Loucy (cell line): ENCODE measurements around the gene DNAJB12.

Experiments
- H2AFZ ChIP-seq: fragments of 200-600 bp; sonication (generic); 2 replicates; pipeline ENCODE4 v1.6.0; 2016; ENCODE audit warnings: antibody characterized with exemption, mild to moderate bottlenecking, low read length, moderate library complexity
- H3F3A ChIP-seq: fragments of 200-600 bp; 2 replicates; pipeline ENCODE4 v1.6.0; 2016; ENCODE audit warnings: antibody characterized with exemption, low read depth, mild to moderate bottlenecking
- H3K27me3 ChIP-seq: fragments of 200-600 bp; sonication (generic); 2 replicates; pipeline ENCODE4 v1.6.1; 2014; ENCODE audit warnings: low read length, mild to moderate bottlenecking; ENCODE audit not compliant: insufficient read depth, poor library complexity, severe bottlenecking
- H3K36me3 ChIP-seq: fragments of 200-600 bp; sonication (generic); 2 replicates; pipeline ENCODE4 v1.6.1; 2016; ENCODE audit warnings: low read length; ENCODE audit not compliant: insufficient read depth
- H3K4me1 ChIP-seq: fragments of 200-600 bp; sonication (generic); 2 replicates; pipeline ENCODE4 v1.5.1; 2014; ENCODE audit warnings: low read length, mild to moderate bottlenecking; ENCODE audit not compliant: insufficient read depth, poor library complexity, severe bottlenecking
- H3K4me2 ChIP-seq: fragments of 200-600 bp; sonication (generic); 2 replicates; pipeline ENCODE4 v1.6.0; 2014; ENCODE audit warnings: antibody characterized with exemption, low read length, low read depth, mild to moderate bottlenecking; ENCODE audit not compliant: poor library complexity, severe bottlenecking
- H3K4me3 ChIP-seq: fragments of 200-600 bp; sonication (generic); 2 replicates; pipeline ENCODE4 v1.5.1; 2014; ENCODE audit warnings: low read length, mild to moderate bottlenecking, mixed read lengths; ENCODE audit not compliant: poor library complexity, severe bottlenecking
- H3K79me2 ChIP-seq: fragments of 200-600 bp; sonication (generic); 2 replicates; pipeline ENCODE4 v1.6.1; 2014; ENCODE audit warnings: low read length; ENCODE audit not compliant: insufficient read depth
- H3K9ac ChIP-seq: fragments of 200-600 bp; sonication (generic); 2 replicates; pipeline ENCODE4 v1.6.0; 2014; ENCODE audit warnings: mild to moderate bottlenecking, low read depth, low read length, moderate library complexity; ENCODE audit not compliant: poor library complexity, severe bottlenecking
- H3K9me2 ChIP-seq: fragments of 200-600 bp; sonication (generic); replicated peaks from 2 replicates; pipeline ENCODE4 v1.6.1; 2016; ENCODE audit warnings: low read depth, low read length, mixed read lengths
- H3K9me3 ChIP-seq: fragments of 200-600 bp; sonication (generic); 2 replicates; pipeline ENCODE4 v1.6.1; 2014; ENCODE audit warnings: mild to moderate bottlenecking, antibody characterized with exemption, low read length, low read depth; ENCODE audit not compliant: insufficient read depth
- H4K20me1 ChIP-seq: fragments of 200-600 bp; sonication (generic); 2 replicates; pipeline ENCODE4 v1.6.0; 2014; ENCODE audit warnings: antibody characterized with exemption, low read length, mild to moderate bottlenecking; ENCODE audit not compliant: insufficient read depth, poor library complexity, severe bottlenecking
- EZH2phosphoT487 ChIP-seq: fragments of 200-600 bp; IDR thresholded peaks from 2 replicates; pipeline ENCODE4 v1.6.1; 2018; ENCODE audit warnings: antibody characterized with exemption, mild to moderate bottlenecking, moderate library complexity, borderline replicate concordance
- TF ChIP-seq, protein P1 (sequence below): fragments of 200-600 bp; sonication (generic); conservative IDR thresholded peaks from 2 replicates; pipeline ENCODE4 v1.5.1; 2014; ENCODE audit warnings: mild to moderate bottlenecking, antibody characterized with exemption, low read length

DNAJB12 gene

DNA sequence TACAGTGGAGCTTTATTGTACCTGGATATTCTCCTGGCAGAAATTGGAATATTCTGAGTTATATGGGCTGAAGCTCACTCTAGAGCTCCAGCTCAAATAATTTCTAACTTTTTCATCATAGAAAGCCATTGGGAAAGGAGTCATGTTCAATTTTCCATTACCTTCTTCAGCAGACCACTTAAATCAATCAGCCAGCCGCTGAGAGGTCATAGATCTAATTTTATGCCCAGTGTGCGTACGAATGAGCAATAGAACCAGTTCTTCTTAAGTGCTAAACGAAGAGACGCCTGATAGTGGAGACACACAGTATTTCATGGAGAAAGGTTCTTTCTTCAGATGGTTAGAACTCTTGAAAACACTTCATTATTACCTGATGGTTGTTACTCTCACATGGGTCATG is 35.0 kb upstream of the DNAJB12 start:
- Histone ChIP-seq H3K9me2 (no peaks in the 10 kb centered on the region), H3K4me2 (no peak overlapping the region), H3F3A (no peaks in the 10 kb centered on the region), H3K9me3 (no peaks in the 10 kb centered on the region), H4K20me1 (no peaks in the 10 kb centered on the region), H3K27me3 (no peaks in the 10 kb centered on the region), H2AFZ (no peak overlapping the region), H3K79me2 (no peaks in the 10 kb centered on the region), H3K9ac (no peak overlapping the region), H3K4me1 (no peaks in the 10 kb centered on the region), H3K36me3 (0 out of 2 replicates have a peak, but pooled peaks cover 2% of the 10 kb centered on the region), H3K4me3 (no peak overlapping the region)
- TF ChIP-seq, protein P1, sequence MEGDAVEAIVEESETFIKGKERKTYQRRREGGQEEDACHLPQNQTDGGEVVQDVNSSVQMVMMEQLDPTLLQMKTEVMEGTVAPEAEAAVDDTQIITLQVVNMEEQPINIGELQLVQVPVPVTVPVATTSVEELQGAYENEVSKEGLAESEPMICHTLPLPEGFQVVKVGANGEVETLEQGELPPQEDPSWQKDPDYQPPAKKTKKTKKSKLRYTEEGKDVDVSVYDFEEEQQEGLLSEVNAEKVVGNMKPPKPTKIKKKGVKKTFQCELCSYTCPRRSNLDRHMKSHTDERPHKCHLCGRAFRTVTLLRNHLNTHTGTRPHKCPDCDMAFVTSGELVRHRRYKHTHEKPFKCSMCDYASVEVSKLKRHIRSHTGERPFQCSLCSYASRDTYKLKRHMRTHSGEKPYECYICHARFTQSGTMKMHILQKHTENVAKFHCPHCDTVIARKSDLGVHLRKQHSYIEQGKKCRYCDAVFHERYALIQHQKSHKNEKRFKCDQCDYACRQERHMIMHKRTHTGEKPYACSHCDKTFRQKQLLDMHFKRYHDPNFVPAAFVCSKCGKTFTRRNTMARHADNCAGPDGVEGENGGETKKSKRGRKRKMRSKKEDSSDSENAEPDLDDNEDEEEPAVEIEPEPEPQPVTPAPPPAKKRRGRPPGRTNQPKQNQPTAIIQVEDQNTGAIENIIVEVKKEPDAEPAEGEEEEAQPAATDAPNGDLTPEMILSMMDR, result no peak
- TF ChIP-seq EZH2phosphoT487, result no peak

DNA sequence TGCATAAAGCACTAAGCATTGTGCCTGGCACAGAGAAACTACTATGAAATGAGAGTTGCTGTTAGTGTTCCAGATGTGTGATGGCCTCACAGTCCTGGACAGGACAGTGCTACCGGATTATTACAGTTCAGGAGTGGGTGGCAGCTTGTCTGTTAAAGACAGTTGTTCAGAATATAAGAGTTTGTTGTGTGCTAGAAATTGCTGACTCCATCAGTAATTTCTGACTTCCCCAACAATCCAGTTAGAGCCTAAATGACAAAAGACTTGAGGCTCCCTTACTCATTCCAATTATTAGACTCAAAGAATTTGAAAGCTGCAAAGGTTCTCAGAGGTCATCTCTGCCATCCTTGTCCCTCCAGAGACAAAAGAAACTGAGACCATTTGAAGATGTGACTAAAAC is 34.3 kb upstream of the DNAJB12 start:
- TF ChIP-seq, protein P1, result no peak
- TF ChIP-seq EZH2phosphoT487, result no peak
- Histone ChIP-seq H3K36me3 (0 out of 2 replicates have a peak, but pooled peaks cover 2% of the 10 kb centered on the region), H3F3A (no peaks in the 10 kb centered on the region), H3K9me3 (no peaks in the 10 kb centered on the region), H3K79me2 (no peaks in the 10 kb centered on the region), H4K20me1 (no peaks in the 10 kb centered on the region), H3K4me1 (no peaks in the 10 kb centered on the region), H3K4me2 (no peak overlapping the region), H3K4me3 (no peak overlapping the region), H2AFZ (no peak overlapping the region), H3K27me3 (no peaks in the 10 kb centered on the region), H3K9me2 (no peaks in the 10 kb centered on the region), H3K9ac (no peak overlapping the region)

DNA sequence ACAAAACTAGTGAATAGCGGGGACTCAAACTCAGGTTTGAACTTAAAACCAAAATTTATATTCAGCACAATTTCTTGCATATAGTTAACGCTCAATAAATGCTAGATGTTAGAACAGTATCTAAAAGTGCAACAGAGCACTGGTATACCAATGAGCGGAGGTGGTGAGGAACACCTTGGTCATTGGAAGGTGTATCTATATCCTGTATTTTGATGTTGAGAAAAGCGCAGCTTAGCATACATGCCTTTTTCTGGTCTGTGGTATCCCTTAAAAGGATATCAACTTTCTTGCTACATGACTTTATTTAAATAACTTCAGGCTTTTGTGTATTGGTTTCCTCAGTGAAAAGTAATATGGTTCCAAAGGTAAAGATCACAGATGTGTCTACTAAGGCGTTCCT is 33.3 kb upstream of the DNAJB12 start:
- H3K9me3 ChIP-seq, result no peaks in the 10 kb centered on the region
- H3F3A ChIP-seq, result no peaks in the 10 kb centered on the region
- no peaks in the 10 kb centered on the region for H3K36me3 ChIP-seq
- H3K4me3 ChIP-seq, result no peak overlapping the region
- H3K4me1 ChIP-seq, result peaks cover 5% of the 10 kb centered on the region
- no peak overlapping the region for H3K4me2 ChIP-seq
- no peak overlapping the region for H2AFZ ChIP-seq
- H3K9me2 ChIP-seq, result no peaks in the 10 kb centered on the region
- TF ChIP-seq EZH2phosphoT487, result no peak
- TF ChIP-seq, protein P1, result no peak
- no peaks in the 10 kb centered on the region for H3K27me3 ChIP-seq
- H3K9ac ChIP-seq, result no peak overlapping the region
- H3K79me2 ChIP-seq, result no peaks in the 10 kb centered on the region
- no peaks in the 10 kb centered on the region for H4K20me1 ChIP-seq
